Adrenal gland (tissue), 12 donors: ENCODE measurements around the gene HPRT1. TPM values are rescaled to one million over a fixed set of nuclear protein-coding genes. Genes with fewer than 3 reads are reported as not detected.

ENCODE experiments used
- DNase-seq, 7 donors: peaks; one replicate each; pipeline ENCODE4 v3.0.0-alpha.2; 2019 to 2020
- H3K27ac ChIP-seq, 5 donors: fragments of 200-600 bp; sonication (generic) in 4 of 5; 1 replicate in 3 of 5; 2 replicates in 2 of 5; pipeline versions ENCODE4 v1.5.1 to v1.8.0; 2016 to 2020; ENCODE audit warnings: mild to moderate bottlenecking in 1 of 5
- H3K27me3 ChIP-seq: fragments of 200-600 bp; 2 replicates; pipeline ENCODE4 v1.8.0; 2021
- H3K36me3 ChIP-seq, 2 donors: fragments of 200-600 bp; replicated peaks in 1 of 2; 1 replicate in 1 of 2; 2 replicates in 1 of 2; pipeline versions ENCODE4 v1.5.1 to v1.8.0; 2018 to 2022
- H3K4me1 ChIP-seq, 2 donors: fragments of 200-600 bp; replicated peaks in 1 of 2; 1 replicate in 1 of 2; 2 replicates in 1 of 2; pipeline versions ENCODE4 v1.5.1 to v1.8.0; 2018 to 2021
- H3K4me3 ChIP-seq, 4 donors: fragments of 200-600 bp; sonication (generic) in 3 of 4; one replicate each; pipeline ENCODE4 v1.5.1; 2016 to 2018
- H3K9me3 ChIP-seq, 3 donors: fragments of 200-600 bp; sonication (generic) in 1 of 3; replicated peaks in 1 of 3; 1 replicate in 2 of 3; 2 replicates in 1 of 3; pipeline versions ENCODE4 v1.5.1 to v1.8.0; 2016 to 2021
- CTCF ChIP-seq, 6 experiments: fragments of 450-650 bp in 4 of 6; fragments of 200-600 bp in 2 of 6; sonication (generic) in 1 of 6; IDR thresholded peaks; 1 replicate in 5 of 6; 2 replicates in 1 of 6; pipeline versions ENCODE4 v1.5.1 to v1.8.0; 2016 to 2021; ENCODE audit warnings: antibody characterized with exemption in 6 of 6, mild to moderate bottlenecking in 2 of 6, moderate library complexity in 1 of 6
- POLR2A ChIP-seq, 2 donors: fragments of 450-650 bp; IDR thresholded peaks; one replicate each; pipeline ENCODE4 v1.6.1; 2017; ENCODE audit warnings: antibody characterized with exemption in 2 of 2, mild to moderate bottlenecking in 2 of 2, moderate library complexity in 1 of 2
- WGBS, 4 donors: extraction: QIAGEN DNeasy Blood & Tissue Kit in 2 of 4; methylation state at CpG; one replicate each; pipeline versions ENCODE4 v1.1.5 to v1.1.7; 2013 to 2017; 5-methylcytosine and 5-hydroxymethylcytosine counted together
- intact Hi-C, 2 donors: fragments of 100-400 bp; cut with DNase I; formaldehyde crosslinking; loops; one replicate each; pipeline versions ENCODE4 v1.14.1 to v1.15.0; 2022 to 2023
- polyA plus RNA-seq, 3 donors: library from polyadenylated mRNA; stranded (reverse); fragments of 200-250 nt in 2 of 3; fragments of 350-450 nt in 1 of 3; fragmentation: Illumina TruSeq in 1 of 3; extraction: RNeasy Lipid Tissue Mini Kit (QIAGEN cat#74804) in 1 of 3; gene quantifications; one replicate each; pipeline ENCODE4 v1.2.3, GENCODE V29; 2013 to 2014
- total RNA-seq, 9 donors: library from RNA; depleted of rRNA in 4 of 9; stranded (reverse); fragments of >200 nt in 4 of 9; fragments of 120-200 nt in 1 of 9; fragmentation: NEBNext Ultra II Directional in 1 of 9; extraction: Animal tissue kit (Norgen Biotek cat#: 25700) in 1 of 9; gene quantifications; one replicate each; pipeline versions ENCODE4 v1.1.0 to v1.2.4, GENCODE V29; 2013 to 2023
- donor health status: healthy with polysubstance abuse.
- donor health status: Bipolar disorder and iron deficiency.
- donor health status: DM: yes; HTN: yes; CAD: no.
- donor health status: DM: no; HTN: no; CAD: no.
- donor health status: DM: no; HTN: no; CAD: no.
- donor health status: DM: yes; HTN: yes; CAD: no.

HPRT1 gene
- total and polyA plus RNA-seq, 12 donors = 5.5 to 66.0 (median 26.8) TPM

- Histone ChIP-seq H3K27ac (no peak overlapping the region), H3K27me3 (no peaks in the 10 kb centered on the region), H3K9me3 (no peaks in the 10 kb centered on the region), H3K4me1 (no peaks in the 10 kb centered on the region), H3K36me3 (peaks cover 0 to 4% of the 10 kb centered on the region in 2 donors), H3K4me3 (no peak overlapping the region)
- WGBS, 4 donors = 79 to 100% (median 94%) methylated on average over 4 of the region's 4 CpGs
- intact Hi-C loops = no loop called here
- DNase-seq = no peak
- TF ChIP-seq POLR2A (IDR thresholded peaks at IDR 0.05) (no peak), CTCF (IDR thresholded peaks at IDR 0.05) (no peak)
These were observed 18.4 kb downstream of the HPRT1 start for GRCh38 chrX:134478374-134478773.

GRCh38 chrX:134480061-134480460 is 20.1 kb downstream of the HPRT1 start:
- Histone ChIP-seq H3K36me3 (peaks cover 0 to 3% of the 10 kb centered on the region in 2 donors), H3K27ac (no peak overlapping the region), H3K4me1 (no peaks in the 10 kb centered on the region), H3K9me3 (no peaks in the 10 kb centered on the region), H3K27me3 (no peaks in the 10 kb centered on the region), H3K4me3 (no peak overlapping the region)
- intact Hi-C loops = loop anchor here in 1 of 2 donors (10.0 kb wide), 1 partner anchor 285 kb away; no protein-coding TSS in a partner anchor
- TF ChIP-seq POLR2A (IDR thresholded peaks at IDR 0.05) = no peak
- no peak for TF ChIP-seq CTCF (IDR thresholded peaks at IDR 0.05)
- no peak for DNase-seq
- 26 to 59% (median 45%) methylated on average over 1 of the region's 1 CpG for WGBS, 4 donors

- Histone ChIP-seq H3K36me3 (no peaks in the 10 kb centered on the region), H3K9me3 (no peaks in the 10 kb centered on the region), H3K4me3 (no peak overlapping the region), H3K27ac (no peak overlapping the region), H3K27me3 (no peaks in the 10 kb centered on the region), H3K4me1 (no peaks in the 10 kb centered on the region)
- intact Hi-C loops = loop anchor here in 1 of 2 donors (10.0 kb wide), 1 partner anchor 283 kb away; no protein-coding TSS in a partner anchor
- 65 to 82% (median 74%) methylated on average over 2 of the region's 2 CpGs for WGBS, 4 donors
- no peak for DNase-seq
- TF ChIP-seq POLR2A (IDR thresholded peaks at IDR 0.05) = no peak
- TF ChIP-seq CTCF (IDR thresholded peaks at IDR 0.05) = no peak
These were observed 21.4 kb downstream of the HPRT1 start for GRCh38 chrX:134481339-134481738.

- intact Hi-C loops = loop anchor here in 1 of 2 donors (10.0 kb wide), 1 partner anchor 282 kb away; no protein-coding TSS in a partner anchor
- Histone ChIP-seq H3K4me1 (no peaks in the 10 kb centered on the region), H3K9me3 (no peaks in the 10 kb centered on the region), H3K27me3 (no peaks in the 10 kb centered on the region), H3K27ac (no peak overlapping the region), H3K4me3 (no peak overlapping the region), H3K36me3 (no peaks in the 10 kb centered on the region)
- TF ChIP-seq CTCF (IDR thresholded peaks at IDR 0.05) = no peak
- WGBS, 4 donors = 56 to 75% (median 66%) methylated on average over 3 of the region's 3 CpGs
- DNase-seq = no peak
These were observed 22.4 kb downstream of the HPRT1 start for GRCh38 chrX:134482371-134482770.
